H1 (cell line): ENCODE measurements around the gene DNAJB6. TPM values are rescaled to one million over a fixed set of nuclear protein-coding genes. Genes with fewer than 3 reads are reported as not detected.

Source experiments
- CBX5 ChIP-seq: fragments of 300-800, 300-1000 bp; sonication (generic); IDR thresholded peaks from 2 replicates; pipeline ENCODE4 v1.7.1; 2016; ENCODE audit warnings: antibody characterized with exemption, low read length, low read depth
- CHD7 ChIP-seq: fragments of 300-600 bp; sonication (generic); IDR thresholded peaks from 2 replicates; pipeline ENCODE4 v1.7.1; 2012; ENCODE audit warnings: low read length, moderate library complexity, mild to moderate bottlenecking, inconsistent platforms; ENCODE audit not compliant: insufficient replicate concordance
- KDM1A ChIP-seq: fragments of 200-600, 300-600 bp; sonication (generic); IDR thresholded peaks from 2 replicates; pipeline ENCODE4 v1.7.1; 2016; ENCODE audit warnings: mild to moderate bottlenecking, low read length, borderline replicate concordance
- KDM4A ChIP-seq: IDR thresholded peaks from one replicate; pipeline ENCODE4 v1.7.1; 2012; ENCODE audit warnings: low read depth, mild to moderate bottlenecking, moderate library complexity, low read length, inconsistent platforms; ENCODE audit not compliant: severe bottlenecking
- NRF1 ChIP-seq: IDR thresholded peaks from 2 replicates; pipeline ENCODE4 v1.6.1; 2011; ENCODE audit warnings: mild to moderate bottlenecking, low read depth, low read length, improper control_type of control experiment
- PHF8 ChIP-seq: fragments of 200-600 bp; sonication (generic); conservative IDR thresholded peaks from 2 replicates; pipeline ENCODE4 v1.7.1; 2012; ENCODE audit warnings: low read depth, mild to moderate bottlenecking, inconsistent platforms, low read length, moderate library complexity
- SIX5 ChIP-seq: IDR thresholded peaks from 2 replicates; pipeline ENCODE4 v1.6.1; 2011; ENCODE audit warnings: mild to moderate bottlenecking, low read depth, low read length
- SUZ12 ChIP-seq: fragments of 200-600 bp; sonication (generic); IDR thresholded peaks from 2 replicates; pipeline ENCODE4 v1.6.1; 2012; ENCODE audit warnings: mild to moderate bottlenecking, inconsistent platforms, low read length, moderate library complexity, mixed read lengths
- TEAD4 ChIP-seq: IDR thresholded peaks from 2 replicates; pipeline ENCODE4 v1.6.1; 2012; ENCODE audit warnings: low read depth, low read length, inconsistent platforms, mixed read lengths
- polyA plus RNA-seq, 7 experiments: library from polyadenylated mRNA; depleted of rRNA in 3 of 7; stranded (reverse) in 5 of 7; unstranded in 2 of 7; fragments of >200 nt in 5 of 7; fragments of 200-250 nt in 2 of 7; gene quantifications; 1 replicate in 5 of 7; 2 replicates in 1 of 7; 4 replicates in 1 of 7; pipeline versions ENCODE4 v1.2.1 to v1.2.3, GENCODE V29; 2011 to 2013; ENCODE audit warnings: missing spikeins in 2 of 7, mixed read lengths in 2 of 7
- total RNA-seq: library from RNA; stranded (reverse); fragmentation: NEBNext Ultra II Directional; extraction: Animal tissue kit (Norgen Biotek cat#: 25700); gene quantifications from 2 replicates; pipeline ENCODE4 v1.2.1, GENCODE V29; 2021

The DNAJB6 gene
- total and polyA plus RNA-seq, 2 of the 8 experiments (the other 6 are each of a cell fraction or from before 2014, with no cell fraction given) = 166 to 295 TPM

GRCh38 chr7:157419035-157419293 lies 82.2 kb downstream of the DNAJB6 start (continued):
- TF ChIP-seq CHD7 (no peak), PHF8 (no peak), SUZ12 (no peak), KDM1A (no peak), CBX5 (no peak), NRF1 (no peak), KDM4A (no peak), SIX5 (no peak), TEAD4 (no peak)
